OCI-LY7 (cell line): ENCODE data around the gene NIF3L1.

ENCODE experiments used
- CTCF ChIP-seq: fragments of 200-600 bp; sonication (generic); conservative IDR thresholded peaks from 2 replicates; pipeline ENCODE4 v1.5.1; 2014; ENCODE audit warnings: mild to moderate bottlenecking, antibody characterized with exemption, low read length, moderate library complexity, mixed read lengths
- EZH2phosphoT487 ChIP-seq: fragments of 200-600 bp; sonication (generic); IDR thresholded peaks from 2 replicates; pipeline ENCODE4 v1.6.1; 2018; ENCODE audit warnings: low read depth, borderline replicate concordance, mild to moderate bottlenecking, mixed run types, antibody characterized with exemption, low read length, moderate library complexity, mixed read lengths

GRCh38 chr2:200847939-200848338 lies 41.2 kb upstream of the NIF3L1 start:
- TF ChIP-seq CTCF (no peak), EZH2phosphoT487 (no peak)
